HG03558 (cell line): ENCODE measurements around the gene CYTH1.

Source experiments
- ATAC-seq: cut with Tn5 transposase; IDR thresholded peaks from one replicate; pipeline ENCODE4 v1.9.1; 2021; ENCODE audit warnings: moderate number of reproducible peaks; ENCODE audit not compliant: unreplicated experiment; ENCODE audit errors: extremely low read depth

The CYTH1 gene

GRCh38 chr17:78637146-78637545 lies 144.9 kb downstream of the CYTH1 start:
- no peak for ATAC-seq

- ATAC-seq, result no peak
Measured at GRCh38 chr17:78634154-78634553, 147.9 kb downstream of the CYTH1 start.

- ATAC-seq, result no peak
Measured at GRCh38 chr17:78629436-78629995, 152.6 kb downstream of the CYTH1 start.

- no peak for ATAC-seq
Measured at GRCh38 chr17:78628547-78629435, 153.3 kb downstream of the CYTH1 start.

- no peak for ATAC-seq
Measured at GRCh38 chr17:78624324-78625151, 157.5 kb downstream of the CYTH1 start.
